ENCODE data around the gene PLCH1. TPM values are rescaled to one million over a fixed set of nuclear protein-coding genes. Genes with fewer than 3 reads are reported as not detected.

Gene PLCH1
- total RNA-seq, 1 donor from 2014 or later, result 0.25 TPM

DNA sequence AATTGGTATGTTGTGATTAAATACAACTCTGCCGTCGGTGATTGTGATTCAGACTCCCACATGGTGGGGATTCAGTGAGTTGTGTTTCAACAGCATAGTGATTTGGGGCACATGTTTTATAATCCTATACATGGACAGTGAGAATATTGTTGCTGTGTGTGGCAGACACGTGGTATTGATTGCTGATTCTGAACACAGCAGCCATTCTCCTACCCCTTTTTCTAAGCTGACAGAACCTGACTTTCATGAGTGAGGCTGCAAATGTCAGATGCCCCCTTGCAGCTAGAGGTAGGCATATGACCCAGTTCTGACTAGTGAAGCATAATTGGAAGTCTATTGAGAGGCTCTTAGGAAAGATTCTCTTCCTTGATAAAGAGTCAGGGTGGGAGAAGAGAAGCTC is 296.3 kb downstream of the PLCH1 start:
- TF ChIP-seq, protein P1, sequence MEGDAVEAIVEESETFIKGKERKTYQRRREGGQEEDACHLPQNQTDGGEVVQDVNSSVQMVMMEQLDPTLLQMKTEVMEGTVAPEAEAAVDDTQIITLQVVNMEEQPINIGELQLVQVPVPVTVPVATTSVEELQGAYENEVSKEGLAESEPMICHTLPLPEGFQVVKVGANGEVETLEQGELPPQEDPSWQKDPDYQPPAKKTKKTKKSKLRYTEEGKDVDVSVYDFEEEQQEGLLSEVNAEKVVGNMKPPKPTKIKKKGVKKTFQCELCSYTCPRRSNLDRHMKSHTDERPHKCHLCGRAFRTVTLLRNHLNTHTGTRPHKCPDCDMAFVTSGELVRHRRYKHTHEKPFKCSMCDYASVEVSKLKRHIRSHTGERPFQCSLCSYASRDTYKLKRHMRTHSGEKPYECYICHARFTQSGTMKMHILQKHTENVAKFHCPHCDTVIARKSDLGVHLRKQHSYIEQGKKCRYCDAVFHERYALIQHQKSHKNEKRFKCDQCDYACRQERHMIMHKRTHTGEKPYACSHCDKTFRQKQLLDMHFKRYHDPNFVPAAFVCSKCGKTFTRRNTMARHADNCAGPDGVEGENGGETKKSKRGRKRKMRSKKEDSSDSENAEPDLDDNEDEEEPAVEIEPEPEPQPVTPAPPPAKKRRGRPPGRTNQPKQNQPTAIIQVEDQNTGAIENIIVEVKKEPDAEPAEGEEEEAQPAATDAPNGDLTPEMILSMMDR (IDR thresholded peaks at IDR 0.05), result no peak
- TF ChIP-seq POLR2AphosphoS5 (IDR thresholded peaks at IDR 0.05; ENCODE audit: insufficient read depth in 1 of 2, low read depth in 1 of 2), result no peak
- TF ChIP-seq POLR2A (IDR thresholded peaks at IDR 0.05), result no peak

DNA sequence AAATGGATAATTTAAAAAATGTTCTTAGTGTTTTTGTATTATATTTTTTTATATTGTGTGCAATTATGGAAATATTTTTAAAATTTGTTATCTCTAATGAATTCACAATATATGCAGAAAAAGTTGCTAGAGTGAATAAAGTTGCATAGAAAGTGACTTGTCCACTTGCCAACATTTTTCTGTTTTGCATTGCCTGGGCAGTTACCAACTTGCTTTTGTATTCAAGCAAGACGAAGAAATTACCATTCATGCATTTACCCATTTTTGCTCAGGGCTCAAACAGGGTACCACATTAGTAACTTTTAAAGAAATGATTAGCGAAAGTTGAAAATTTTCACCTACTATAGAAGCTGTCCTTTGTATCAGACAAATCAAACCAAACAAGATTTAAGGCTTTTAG is 298.5 kb downstream of the PLCH1 start:
- Histone ChIP-seq H3K4me1 (no peaks in the 10 kb centered on the region), H3K27me3 (no peaks in the 10 kb centered on the region), H3K9me3 (no peaks in the 10 kb centered on the region), H3K36me3 (no peaks in the 10 kb centered on the region), H3K4me3 (no peak overlapping the region), H3K27ac (no peak overlapping the region)
- DNase-seq (ENCODE audit: extremely low spot score in 2 of 2), result no peak
- TF ChIP-seq, protein P1 (IDR thresholded peaks at IDR 0.05), result no peak
- no peak for TF ChIP-seq POLR2A (IDR thresholded peaks at IDR 0.05)
- no peak for TF ChIP-seq POLR2AphosphoS5 (IDR thresholded peaks at IDR 0.05; ENCODE audit: insufficient read depth in 1 of 2, low read depth in 1 of 2)
- intact Hi-C loops (cut with DNase I), result no loop called here

More for the DNA sequence above, 296.3 kb downstream of the PLCH1 start:
- H3K27me3 ChIP-seq, result no peaks in the 10 kb centered on the region
- DNase-seq (ENCODE audit: extremely low spot score in 2 of 2), result no peak
- no peaks in the 10 kb centered on the region for H3K36me3 ChIP-seq
- H3K9me3 ChIP-seq, result no peaks in the 10 kb centered on the region
- H3K4me1 ChIP-seq, result no peaks in the 10 kb centered on the region
- H3K27ac ChIP-seq, result no peak overlapping the region
- H3K4me3 ChIP-seq, result no peak overlapping the region
- intact Hi-C loops (cut with DNase I), result no loop called here

DNA sequence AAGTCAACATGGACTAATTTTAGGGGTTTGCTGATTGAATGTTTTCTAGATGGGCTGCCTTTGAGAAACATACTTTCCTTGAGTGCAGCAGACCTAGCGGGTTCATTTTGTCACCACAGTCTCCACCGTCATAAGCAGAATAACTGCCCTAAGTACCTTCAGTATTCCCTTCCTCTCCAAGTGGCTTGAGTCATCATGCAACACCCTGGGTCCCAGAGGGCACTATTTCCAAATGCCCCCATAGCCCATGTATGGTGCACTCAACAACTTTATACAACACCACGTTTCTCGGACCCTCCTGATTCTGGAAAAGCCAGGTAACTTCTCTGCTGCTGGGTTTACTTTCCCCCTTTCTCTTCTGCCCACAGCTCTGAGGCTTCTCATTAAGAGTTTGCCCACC is 300.1 kb downstream of the PLCH1 start:
- DNase-seq (ENCODE audit: extremely low spot score in 2 of 2), result no peak
- intact Hi-C loops (cut with DNase I), result no loop called here
- no peaks in the 10 kb centered on the region for H3K9me3 ChIP-seq
- H3K4me3 ChIP-seq, result no peak overlapping the region
- no peaks in the 10 kb centered on the region for H3K36me3 ChIP-seq
- TF ChIP-seq POLR2A (IDR thresholded peaks at IDR 0.05) (no peak), POLR2AphosphoS5 (IDR thresholded peaks at IDR 0.05; ENCODE audit: insufficient read depth in 1 of 2, low read depth in 1 of 2) (no peak)
- TF ChIP-seq, protein P1 (IDR thresholded peaks at IDR 0.05), result no peak
- no peaks in the 10 kb centered on the region for H3K27me3 ChIP-seq
- H3K27ac ChIP-seq, result no peak overlapping the region
- H3K4me1 ChIP-seq, result no peaks in the 10 kb centered on the region

DNA sequence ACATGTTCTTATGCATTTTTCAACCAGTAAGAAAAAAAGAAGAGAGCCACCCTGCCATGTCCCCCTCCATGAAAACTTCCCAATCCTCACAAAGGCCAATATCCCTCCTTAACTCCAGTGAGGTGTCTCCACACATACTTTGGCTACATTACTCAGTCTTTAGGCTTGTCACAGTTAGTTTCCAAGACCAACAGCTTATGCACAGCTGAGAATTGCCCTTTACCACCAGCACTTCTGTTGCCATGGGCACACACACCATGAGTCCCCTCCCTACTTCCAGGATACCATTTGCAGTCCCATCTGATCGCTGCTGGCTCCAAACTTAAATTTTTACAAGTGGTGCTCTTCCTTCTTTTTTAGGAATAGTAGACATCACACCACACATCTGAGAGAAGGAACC is 301.1 kb downstream of the PLCH1 start:
- intact Hi-C loops (cut with DNase I), result no loop called here
- Histone ChIP-seq H3K9me3 (no peaks in the 10 kb centered on the region), H3K27me3 (no peaks in the 10 kb centered on the region), H3K36me3 (no peaks in the 10 kb centered on the region), H3K4me1 (no peaks in the 10 kb centered on the region), H3K27ac (no peak overlapping the region), H3K4me3 (no peak overlapping the region)
- DNase-seq (ENCODE audit: extremely low spot score in 2 of 2), result no peak
- TF ChIP-seq POLR2A (IDR thresholded peaks at IDR 0.05) (no peak), POLR2AphosphoS5 (IDR thresholded peaks at IDR 0.05; ENCODE audit: insufficient read depth in 1 of 2, low read depth in 1 of 2) (no peak)
- TF ChIP-seq, protein P1 (IDR thresholded peaks at IDR 0.05), result no peak

DNA sequence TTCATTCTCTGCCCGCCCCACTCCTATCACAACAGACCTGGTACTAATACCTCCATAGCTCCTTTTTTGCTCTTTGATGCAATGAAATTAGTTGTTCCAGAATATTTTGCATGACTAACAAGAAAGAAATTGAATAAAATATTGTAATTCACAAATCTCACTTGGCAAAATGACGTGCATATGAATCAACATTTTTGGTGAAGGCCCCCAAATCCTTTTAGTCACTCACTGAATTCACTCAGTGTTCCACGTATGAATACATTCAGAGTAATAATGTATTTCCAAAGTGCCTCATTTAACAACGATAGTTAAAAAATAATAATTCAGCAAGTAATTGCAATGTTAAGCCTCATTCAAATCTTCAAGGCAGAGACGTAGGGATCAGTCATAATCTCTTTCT is 302.8 kb downstream of the PLCH1 start:
- intact Hi-C loops (cut with DNase I), result no loop called here
- Histone ChIP-seq H3K27ac (no peak overlapping the region), H3K4me3 (no peak overlapping the region), H3K9me3 (no peaks in the 10 kb centered on the region), H3K27me3 (no peaks in the 10 kb centered on the region), H3K4me1 (no peaks in the 10 kb centered on the region), H3K36me3 (no peaks in the 10 kb centered on the region)
- TF ChIP-seq POLR2AphosphoS5 (IDR thresholded peaks at IDR 0.05; ENCODE audit: insufficient read depth in 1 of 2, low read depth in 1 of 2), result no peak
- TF ChIP-seq, protein P1 (IDR thresholded peaks at IDR 0.05), result no peak
- no peak for TF ChIP-seq POLR2A (IDR thresholded peaks at IDR 0.05)
- DNase-seq (ENCODE audit: extremely low spot score in 2 of 2), result no peak
